AG04449 (cell line): ENCODE data around the gene IL27RA.
"Not testable (repeated sequence)": the region's sequence is repeated elsewhere in the genome, so short reads cannot be mapped to it uniquely, and the experiment has no call there.

ENCODE experiments used
- CTCF ChIA-PET: fragments of 350-600 bp; formaldehyde crosslinking; extraction: SDS; loops from one replicate; lab custom pipeline; 2021; ENCODE audit warnings: antibody characterized with exemption; lab: Yijun Ruan, JAX
- POLR2A ChIA-PET: fragments of 400-600, 350-600 bp; formaldehyde crosslinking; extraction: SDS; loops from one replicate; lab custom pipeline; 2020; ENCODE audit warnings: antibody characterized with exemption, inconsistent platforms; lab: Yijun Ruan, JAX
- DNase-seq: peaks from one replicate; pipeline ENCODE4 v3.0.0-alpha.2; 2010; ENCODE audit warnings: low read depth, low spot score
- H3K4me3 ChIP-seq: 2 replicates; pipeline ENCODE4 v1.5.1; 2011; ENCODE audit warnings: low read depth, mild to moderate bottlenecking, control low read depth, low read length
- TF ChIP-seq, protein P1 (sequence below): IDR thresholded peaks from one replicate; pipeline ENCODE4 v1.5.1; 2011; ENCODE audit warnings: mild to moderate bottlenecking, moderate library complexity, low read length, control low read depth, inconsistent platforms; ENCODE audit not compliant: insufficient read depth; ENCODE audit errors: missing control alignments

The IL27RA gene

DNA sequence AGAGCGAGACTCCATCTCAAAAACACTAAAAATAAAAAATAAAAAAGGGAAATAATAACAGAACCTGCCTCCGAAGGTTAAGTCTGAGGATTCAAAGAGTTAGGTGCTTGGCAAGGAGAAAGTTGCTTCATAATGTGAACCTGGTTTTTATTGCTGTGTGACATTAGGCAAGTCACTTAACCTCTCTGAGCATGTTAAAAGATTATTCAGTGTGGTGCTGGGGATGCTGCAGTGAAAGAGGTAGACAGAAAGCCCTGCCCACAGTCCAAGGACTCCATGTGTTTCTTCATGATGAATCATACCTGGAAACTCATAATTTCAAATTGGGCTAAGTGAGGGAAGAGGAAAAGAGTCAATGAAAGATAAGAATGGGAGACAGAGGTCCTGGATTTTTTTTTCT, 2.4 kb downstream of the IL27RA start:
- DNase-seq, result no peak
- ChIA-PET CTCF (interaction anchor here (4.4 kb wide), 1 partner anchor 9 kb away, joined by 30 read pairs; no protein-coding TSS in a partner anchor), POLR2A (no interaction called here)
- H3K4me3 ChIP-seq, result no peak overlapping the region
- TF ChIP-seq, protein P1, sequence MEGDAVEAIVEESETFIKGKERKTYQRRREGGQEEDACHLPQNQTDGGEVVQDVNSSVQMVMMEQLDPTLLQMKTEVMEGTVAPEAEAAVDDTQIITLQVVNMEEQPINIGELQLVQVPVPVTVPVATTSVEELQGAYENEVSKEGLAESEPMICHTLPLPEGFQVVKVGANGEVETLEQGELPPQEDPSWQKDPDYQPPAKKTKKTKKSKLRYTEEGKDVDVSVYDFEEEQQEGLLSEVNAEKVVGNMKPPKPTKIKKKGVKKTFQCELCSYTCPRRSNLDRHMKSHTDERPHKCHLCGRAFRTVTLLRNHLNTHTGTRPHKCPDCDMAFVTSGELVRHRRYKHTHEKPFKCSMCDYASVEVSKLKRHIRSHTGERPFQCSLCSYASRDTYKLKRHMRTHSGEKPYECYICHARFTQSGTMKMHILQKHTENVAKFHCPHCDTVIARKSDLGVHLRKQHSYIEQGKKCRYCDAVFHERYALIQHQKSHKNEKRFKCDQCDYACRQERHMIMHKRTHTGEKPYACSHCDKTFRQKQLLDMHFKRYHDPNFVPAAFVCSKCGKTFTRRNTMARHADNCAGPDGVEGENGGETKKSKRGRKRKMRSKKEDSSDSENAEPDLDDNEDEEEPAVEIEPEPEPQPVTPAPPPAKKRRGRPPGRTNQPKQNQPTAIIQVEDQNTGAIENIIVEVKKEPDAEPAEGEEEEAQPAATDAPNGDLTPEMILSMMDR, result no peak

DNA sequence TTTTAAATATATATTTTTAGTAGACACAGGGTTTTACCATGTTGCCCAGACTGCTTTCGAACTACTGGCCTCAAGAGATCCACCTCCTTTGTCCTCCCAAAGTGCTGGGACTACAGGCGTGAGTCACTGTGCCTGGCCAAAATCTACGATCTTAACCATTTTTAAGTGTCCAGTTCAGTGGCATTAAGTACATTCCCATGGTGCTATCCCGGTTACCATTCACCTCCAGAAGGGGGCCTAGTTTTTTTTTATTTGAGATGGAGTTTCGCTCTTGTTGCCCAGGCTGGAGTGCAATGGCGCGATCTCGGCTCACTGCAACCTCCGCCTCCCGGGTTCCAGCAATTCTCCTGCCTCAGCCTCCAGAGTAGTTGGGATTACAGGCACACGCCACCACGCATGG, 3.6 kb downstream of the IL27RA start:
- H3K4me3 ChIP-seq, DNase-seq, POLR2A ChIA-PET: not testable (repeated sequence)
- CTCF ChIA-PET, result interaction anchor here (0.7 to 1.0 kb wide), 2 partner anchors 13 to 30 kb away, joined by 3 read pairs; no protein-coding TSS in a partner anchor

DNA sequence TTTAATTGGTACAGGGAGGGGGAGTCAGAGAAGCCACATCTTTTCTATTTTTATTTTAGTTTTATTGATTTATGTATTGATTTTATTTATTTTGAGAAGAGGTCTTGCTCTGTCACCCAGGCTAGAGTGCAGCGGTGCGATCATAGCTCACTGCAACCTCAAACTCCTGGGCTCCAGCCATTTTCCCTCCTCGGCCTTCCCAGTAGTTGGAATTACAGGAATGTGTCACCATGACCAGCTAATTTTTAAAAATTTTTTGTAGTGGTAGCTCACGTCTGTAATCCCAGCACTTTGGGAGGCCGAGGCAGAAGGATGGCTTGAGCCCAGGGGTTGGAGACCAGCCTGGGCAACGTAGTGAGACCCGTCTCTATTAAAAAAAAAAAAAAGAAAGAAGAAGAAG, 4.1 kb downstream of the IL27RA start:
- no peak overlapping the region for H3K4me3 ChIP-seq
- DNase-seq, result no peak
- POLR2A ChIA-PET, result no interaction called here
- TF ChIP-seq, protein P1, result no peak
- CTCF ChIA-PET, result interaction anchor here (1.0 to 2.2 kb wide), 3 partner anchors 12 to 14 kb away, joined by 3 to 11 read pairs (median 4); no protein-coding TSS in a partner anchor

DNA sequence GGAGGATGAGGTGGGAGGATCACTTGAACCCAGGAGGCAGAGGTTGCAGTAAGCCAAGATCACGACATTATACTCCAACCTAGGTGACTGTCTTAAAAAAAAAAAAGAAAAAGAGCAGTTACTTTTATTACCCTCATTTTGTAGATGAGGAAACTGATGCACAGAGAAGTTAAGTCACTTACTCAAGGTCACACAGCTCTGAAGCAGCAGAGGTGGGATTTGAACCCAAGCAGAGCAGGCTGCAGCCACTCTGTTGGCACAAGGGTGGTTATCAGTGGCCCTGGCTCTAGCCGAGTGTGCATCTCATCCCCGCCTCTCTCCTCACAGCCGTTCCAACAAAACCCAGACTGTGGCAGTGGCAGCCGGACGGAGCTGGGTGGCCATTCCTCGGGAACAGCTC, 7.6 kb downstream of the IL27RA start:
- TF ChIP-seq, protein P1, result no peak
- CTCF ChIA-PET, result interaction anchor here (0.9 to 2.3 kb wide), 4 partner anchors 7 to 34 kb away, joined by 3 to 7 read pairs (median 5); partner anchors contain the start of genes IL27RA and MISP3
- DNase-seq, result no peak
- POLR2A ChIA-PET, result no interaction called here
- no peak overlapping the region for H3K4me3 ChIP-seq

DNA sequence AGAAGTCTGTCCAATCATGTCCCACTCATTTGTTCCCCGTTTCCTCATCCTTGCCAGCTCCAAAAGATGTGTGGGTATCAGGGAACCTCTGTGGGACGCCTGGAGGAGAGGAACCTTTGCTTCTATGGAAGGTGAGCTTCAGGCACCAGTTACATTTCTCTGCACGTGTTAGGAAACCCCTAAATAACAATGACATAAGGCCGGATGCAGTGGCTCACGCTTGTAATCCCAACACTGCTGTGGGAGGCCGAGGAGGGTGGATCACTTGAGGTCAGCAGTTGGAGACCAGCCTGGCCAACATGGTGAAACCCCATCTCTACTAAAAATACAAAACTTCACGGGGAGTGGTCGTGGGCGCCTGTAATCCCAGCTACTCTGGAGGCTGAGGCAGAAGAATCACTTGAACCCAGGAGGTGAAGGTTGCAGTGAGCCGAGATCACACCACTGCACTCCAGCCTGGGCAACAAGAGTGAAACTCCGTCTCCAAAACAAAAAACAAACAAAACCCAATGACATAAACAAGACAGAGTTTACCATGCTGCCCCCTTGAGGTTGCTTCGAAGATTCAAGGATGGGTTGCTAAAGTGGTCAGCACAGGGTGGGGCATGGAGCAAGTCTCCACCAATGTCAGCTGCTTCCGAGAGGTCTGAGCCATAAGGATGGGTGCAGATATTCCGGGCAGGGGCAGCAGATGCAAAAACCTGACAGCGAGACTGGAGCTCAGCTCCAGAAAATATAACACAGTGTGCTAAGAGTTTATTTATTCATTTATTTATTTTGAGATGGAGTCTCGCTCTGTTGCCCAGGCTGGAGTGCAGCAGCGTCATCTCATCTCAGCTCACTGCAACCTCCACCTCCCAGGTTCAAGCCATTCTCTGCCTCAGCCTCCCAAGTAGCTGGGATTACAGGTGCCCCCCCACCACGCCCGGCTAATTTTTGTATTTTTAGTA, 11.4 kb downstream of the IL27RA start:
- H3K4me3 ChIP-seq, POLR2A ChIA-PET, DNase-seq: not testable (repeated sequence)
- TF ChIP-seq, protein P1, result peak; percentile 60
- CTCF ChIA-PET, result interaction anchor here (0.7 to 11.1 kb wide), 13 partner anchors 9 to 167 kb away, joined by 3 to 106 read pairs (median 6); partner anchors contain the start of genes ASF1B, IL27RA, MISP3 and PALM3

DNA sequence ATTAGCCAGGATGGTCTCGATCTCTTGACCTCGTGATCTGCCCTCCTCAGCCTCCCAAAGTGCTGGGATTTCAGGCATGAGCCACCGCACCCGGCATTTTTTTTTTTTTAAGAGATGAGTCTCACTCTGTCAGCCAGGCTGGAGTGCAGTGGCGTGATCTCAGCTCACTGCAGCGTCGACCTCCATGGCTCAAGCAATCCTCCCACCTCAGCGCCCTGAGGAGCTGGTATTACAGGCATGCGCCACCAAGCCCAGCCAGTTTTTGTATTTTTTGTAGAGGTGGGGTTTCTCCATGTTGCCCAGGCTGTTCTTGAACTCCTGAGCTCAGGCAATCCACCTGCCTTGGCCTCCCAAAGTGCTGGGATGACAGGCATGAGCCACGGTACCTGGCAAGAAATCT, 16.3 kb downstream of the IL27RA start:
- POLR2A ChIA-PET, DNase-seq, H3K4me3 ChIP-seq: not testable (repeated sequence)
- CTCF ChIA-PET, result interaction anchor here (0.9 to 11.1 kb wide), 6 partner anchors 11 to 144 kb away, joined by 3 to 106 read pairs (median 4); partner anchors contain the start of genes IL27RA and PALM3

DNA sequence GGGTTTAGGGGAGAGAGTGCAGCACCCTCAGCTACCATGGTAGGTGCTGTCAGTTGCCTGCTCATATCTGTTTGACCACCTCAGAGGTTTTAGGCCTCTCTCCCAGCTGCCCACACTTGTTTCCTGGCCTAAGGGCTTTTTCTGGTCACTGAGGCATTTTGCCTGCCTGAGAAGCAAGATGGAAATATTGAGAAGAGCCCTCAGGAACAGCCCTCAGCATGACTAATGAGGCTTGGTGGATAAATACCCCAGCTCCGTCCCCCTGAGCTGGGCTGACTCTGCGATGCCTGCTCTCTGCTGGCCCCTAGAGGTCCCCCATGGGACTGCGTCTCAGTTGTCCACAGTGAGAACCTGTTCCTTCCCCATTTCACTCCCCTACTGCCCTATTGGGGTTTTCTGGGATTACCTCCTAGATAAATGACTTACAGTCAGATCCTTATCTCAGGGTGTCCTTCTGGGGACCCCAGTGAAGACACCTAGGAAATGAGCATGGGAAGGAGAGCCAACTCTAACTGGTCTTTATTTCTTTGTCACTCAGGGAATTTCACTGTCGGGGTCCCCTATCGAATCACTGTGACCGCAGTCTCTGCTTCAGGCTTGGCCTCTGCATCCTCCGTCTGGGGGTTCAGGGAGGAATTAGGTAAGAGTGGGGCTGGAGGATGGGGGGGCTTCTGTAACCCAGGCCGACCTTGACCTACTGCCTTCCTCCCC, 17.0 kb downstream of the IL27RA start:
- no peak overlapping the region for H3K4me3 ChIP-seq
- POLR2A ChIA-PET, result no interaction called here
- TF ChIP-seq, protein P1, result peak; percentile 67
- CTCF ChIA-PET, result interaction anchor here (0.7 to 11.1 kb wide), 10 partner anchors 8 to 167 kb away, joined by 3 to 106 read pairs (median 4); partner anchors contain the start of genes IL27RA and PALM3
- no peak for DNase-seq
